Measurements from ENCODE around the gene SYTL3.

- TF ChIP-seq EZH2 (IDR thresholded peaks at IDR 0.05; ENCODE audit: borderline replicate concordance, low read depth, low read length) (no peak), RFX1 (IDR thresholded peaks at IDR 0.05) (no peak), CLOCK (CRISPR knock-in tag; IDR thresholded peaks at IDR 0.05; ENCODE audit: borderline replicate concordance) (no peak), SMARCC2 (IDR thresholded peaks at IDR 0.05; ENCODE audit: low read depth) (no peak), RAD51 (IDR thresholded peaks at IDR 0.05; ENCODE audit: borderline replicate concordance, low read depth) (no peak), ARNT (IDR thresholded peaks at IDR 0.05) (no peak)
Measured at GRCh38 chr6:158711264-158711663, 61.4 kb downstream of the SYTL3 start.

Data from K562 (cell line).